GM19023 (cell line): ENCODE measurements around the gene ALCAM.

ENCODE experiments used
- ATAC-seq: cut with Tn5 transposase; IDR thresholded peaks from one replicate; pipeline ENCODE4 v1.9.1; 2021; ENCODE audit warnings: mild to moderate bottlenecking, moderate library complexity; ENCODE audit not compliant: unreplicated experiment

ALCAM gene

GRCh38 chr3:105366326-105367062 lies at the start of gene ALCAM:
TSS of gene ALCAM (plus strand) at chr3:105366909.
- ATAC-seq = peak; percentile 54

GRCh38 chr3:105317841-105318240 lies 48.9 kb upstream of the ALCAM start:
- ATAC-seq = no peak

GRCh38 chr3:105322570-105323273 lies 44.0 kb upstream of the ALCAM start:
- peak; percentile 97 for ATAC-seq

- peak; percentile 56 for ATAC-seq
Measured at GRCh38 chr3:105323274-105323599, 43.5 kb upstream of the ALCAM start.

- ATAC-seq = no peak
Measured at GRCh38 chr3:105324951-105325350, 41.8 kb upstream of the ALCAM start.

- ATAC-seq = no peak
Measured at GRCh38 chr3:105327662-105328337, 38.9 kb upstream of the ALCAM start.

GRCh38 chr3:105328338-105328730 lies 38.4 kb upstream of the ALCAM start:
- ATAC-seq = no peak

GRCh38 chr3:105332961-105333360 lies 33.7 kb upstream of the ALCAM start:
- no peak for ATAC-seq

- peak; percentile 60 for ATAC-seq
Measured at GRCh38 chr3:105334138-105334882, 32.4 kb upstream of the ALCAM start.

GRCh38 chr3:105339946-105340345 lies 26.8 kb upstream of the ALCAM start:
- no peak for ATAC-seq

GRCh38 chr3:105343991-105344390 lies 22.7 kb upstream of the ALCAM start:
- ATAC-seq = no peak

- ATAC-seq = no peak
Measured at GRCh38 chr3:105345156-105345555, 21.6 kb upstream of the ALCAM start.

GRCh38 chr3:105347625-105348302 lies 18.9 kb upstream of the ALCAM start:
- ATAC-seq = peak; percentile 77

- ATAC-seq = no peak
Measured at GRCh38 chr3:105348307-105348706, 18.4 kb upstream of the ALCAM start.

GRCh38 chr3:105349684-105350387 lies 16.9 kb upstream of the ALCAM start:
- no peak for ATAC-seq

- no peak for ATAC-seq
Measured at GRCh38 chr3:105351821-105352220, 14.9 kb upstream of the ALCAM start.

GRCh38 chr3:105352976-105353375 lies 13.7 kb upstream of the ALCAM start:
- no peak for ATAC-seq

- ATAC-seq = peak; percentile 56
Measured at GRCh38 chr3:105353485-105354161, 13.1 kb upstream of the ALCAM start.

- no peak for ATAC-seq
Measured at GRCh38 chr3:105354429-105354828, 12.3 kb upstream of the ALCAM start.
